Central memory CD8-positive, alpha-beta T cell (primary cell): ENCODE results near the gene DMBX1.

Source experiments
- ATAC-seq: fragments of 150-1000 bp; cut with Tn5 transposase; replicated peaks from 2 replicates; pipeline ENCODE4 v1.10.0; 2022; ENCODE audit warnings: mild to moderate bottlenecking, moderate FRiP score, moderate number of reproducible peaks; ENCODE audit not compliant: poor library complexity, severe bottlenecking; ENCODE audit errors: extremely low read depth
- DNase-seq, 2 donors: peaks; one replicate each; pipeline ENCODE4 v3.0.0; 2021; ENCODE audit warnings: low spot score in 2 of 2
- H3K27ac Mint-ChIP-seq: one replicate; pipeline ENCODE4 v1.8.0; 2022; ENCODE audit warnings: low read depth, mild to moderate bottlenecking, moderate library complexity, mixed read lengths
- H3K27me3 Mint-ChIP-seq: one replicate; pipeline ENCODE4 v1.8.0; 2022; ENCODE audit warnings: mixed read lengths
- H3K36me3 Mint-ChIP-seq: one replicate; pipeline ENCODE4 v1.8.0; 2022; ENCODE audit warnings: mild to moderate bottlenecking, moderate library complexity, mixed read lengths; ENCODE audit not compliant: insufficient read depth
- H3K4me1 Mint-ChIP-seq: one replicate; pipeline ENCODE4 v1.8.0; 2022; ENCODE audit warnings: mixed read lengths
- H3K4me3 Mint-ChIP-seq: one replicate; pipeline ENCODE4 v1.8.0; 2022; ENCODE audit warnings: mild to moderate bottlenecking, moderate library complexity, mixed read lengths
- H3K9me3 Mint-ChIP-seq: one replicate; pipeline ENCODE4 v1.8.0; 2022; ENCODE audit warnings: mixed read lengths

The DMBX1 gene

GRCh38 chr1:46490656-46491442 is 1.2 kb downstream of the DMBX1 start:
- no peaks in the 10 kb centered on the region for H3K36me3 Mint-ChIP-seq
- ATAC-seq (no peak), DNase-seq (no peak)
- H3K27me3 Mint-ChIP-seq = peaks cover 99% of the 10 kb centered on the region
- H3K4me3 Mint-ChIP-seq = peak overlapping the region; percentile 76
- peaks cover 22% of the 10 kb centered on the region for H3K4me1 Mint-ChIP-seq
- no peaks in the 10 kb centered on the region for H3K9me3 Mint-ChIP-seq
- H3K27ac Mint-ChIP-seq = no peak overlapping the region

DNA sequence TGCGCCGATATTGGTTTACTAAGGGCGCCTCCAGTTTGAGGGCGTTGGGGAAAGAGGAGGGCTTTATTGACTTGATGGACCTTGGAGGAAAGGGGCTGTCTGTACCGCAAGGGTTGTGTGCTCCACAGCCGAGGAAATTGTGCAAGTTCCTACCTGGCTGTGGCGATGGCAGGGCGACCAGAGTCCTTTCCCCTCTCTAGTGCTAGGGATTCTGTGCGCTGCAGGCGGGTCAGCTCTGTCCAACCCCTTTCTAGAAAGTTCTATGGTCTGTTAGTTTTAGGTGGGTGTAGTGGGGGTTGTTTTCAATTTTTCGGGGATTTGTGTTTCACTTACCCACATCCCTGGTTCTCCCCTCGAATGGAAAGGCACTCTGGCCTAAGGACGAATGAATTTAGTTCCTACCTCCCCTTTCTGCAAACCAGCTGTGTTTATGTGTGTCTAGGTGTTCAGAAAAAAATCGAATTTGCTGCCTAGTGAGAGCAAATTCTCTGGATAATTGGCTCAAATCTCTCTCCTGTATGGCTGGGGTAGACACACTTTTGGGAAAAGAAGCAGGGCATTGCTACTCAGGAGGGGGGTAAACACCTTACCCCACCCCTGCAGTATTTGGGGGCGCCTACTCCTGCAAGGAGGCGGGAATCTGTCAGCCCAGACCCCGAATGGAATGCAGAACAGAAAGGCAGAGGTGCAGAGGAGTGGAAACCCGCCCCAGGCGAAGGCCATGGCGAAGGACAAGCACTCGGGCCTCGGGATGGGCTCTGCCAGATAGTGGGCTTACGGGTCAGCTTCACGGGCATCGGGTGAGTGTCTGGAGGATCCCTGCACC is 2.0 kb downstream of the DMBX1 start:
- Mint-ChIP-seq H3K36me3 (no peaks in the 10 kb centered on the region), H3K4me1 (peaks cover 22% of the 10 kb centered on the region), H3K27ac (no peak overlapping the region), H3K4me3 (no peak overlapping the region), H3K27me3 (peaks cover 95% of the 10 kb centered on the region), H3K9me3 (no peaks in the 10 kb centered on the region)
- DNase-seq = no peak
- no peak for ATAC-seq

DNA sequence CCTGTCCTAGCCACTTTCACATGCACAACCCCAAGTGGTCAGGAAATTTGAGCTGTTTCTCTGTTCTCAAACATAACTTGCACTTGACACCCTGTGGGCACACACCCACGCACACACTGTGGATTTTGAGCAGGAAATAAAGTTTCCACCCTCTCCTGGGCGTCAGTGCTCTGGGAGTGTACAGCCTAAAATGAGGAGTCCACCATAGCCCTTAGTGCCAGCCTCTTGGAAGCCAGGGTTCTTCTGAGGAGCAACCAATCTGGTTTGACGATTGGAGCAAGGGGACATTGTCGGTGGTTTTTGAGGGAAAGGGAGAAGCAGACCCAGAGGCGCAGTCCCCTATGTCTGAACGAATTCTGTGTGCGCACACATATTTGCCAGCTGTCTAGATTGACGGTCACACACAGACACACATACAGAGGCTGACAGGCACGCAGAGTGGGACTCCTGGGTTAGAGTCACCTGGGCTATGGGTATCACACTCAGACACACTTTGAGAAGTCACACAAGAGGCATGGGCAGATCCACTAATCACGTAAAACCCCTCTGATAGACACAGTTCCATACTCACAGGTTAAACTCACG is 2.7 kb downstream of the DMBX1 start:
- H3K27me3 Mint-ChIP-seq = peaks cover 88% of the 10 kb centered on the region
- H3K4me3 Mint-ChIP-seq = no peak overlapping the region
- DNase-seq = no peak
- H3K36me3 Mint-ChIP-seq = no peaks in the 10 kb centered on the region
- no peaks in the 10 kb centered on the region for H3K9me3 Mint-ChIP-seq
- no peak overlapping the region for H3K27ac Mint-ChIP-seq
- ATAC-seq = no peak
- peaks cover 22% of the 10 kb centered on the region for H3K4me1 Mint-ChIP-seq

DNA sequence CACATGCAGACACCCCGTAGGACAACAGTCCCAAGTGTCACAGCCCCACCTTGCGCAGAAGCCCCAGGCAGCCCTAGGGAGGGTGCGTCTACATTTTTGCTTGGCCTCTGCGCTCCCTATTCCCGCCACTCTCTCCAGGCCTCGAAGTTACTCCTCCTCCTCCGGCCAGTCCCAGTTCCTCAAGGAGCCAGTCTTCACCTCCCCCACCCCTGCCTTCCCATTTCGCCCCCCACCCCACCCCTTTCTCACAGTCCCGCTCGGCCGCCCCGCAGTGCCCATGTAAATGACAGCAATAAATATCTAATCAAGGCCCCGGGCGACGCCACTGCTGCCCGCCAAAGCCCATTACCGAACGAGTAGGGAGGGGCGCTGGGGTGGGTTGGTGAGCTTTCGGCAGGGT is 3.2 kb downstream of the DMBX1 start:
- Mint-ChIP-seq H3K4me3 (no peak overlapping the region), H3K4me1 (peaks cover 22% of the 10 kb centered on the region), H3K27ac (no peak overlapping the region), H3K36me3 (no peaks in the 10 kb centered on the region), H3K27me3 (peaks cover 83% of the 10 kb centered on the region), H3K9me3 (no peaks in the 10 kb centered on the region)
- no peak for DNase-seq
- ATAC-seq = no peak

GRCh38 chr1:46493316-46494032 is 3.8 kb downstream of the DMBX1 start:
- Mint-ChIP-seq H3K27ac (no peak overlapping the region), H3K4me3 (no peak overlapping the region), H3K36me3 (no peaks in the 10 kb centered on the region), H3K27me3 (peaks cover 77% of the 10 kb centered on the region), H3K4me1 (peaks cover 20% of the 10 kb centered on the region), H3K9me3 (no peaks in the 10 kb centered on the region)
- ATAC-seq (no peak), DNase-seq (no peak)

DNA sequence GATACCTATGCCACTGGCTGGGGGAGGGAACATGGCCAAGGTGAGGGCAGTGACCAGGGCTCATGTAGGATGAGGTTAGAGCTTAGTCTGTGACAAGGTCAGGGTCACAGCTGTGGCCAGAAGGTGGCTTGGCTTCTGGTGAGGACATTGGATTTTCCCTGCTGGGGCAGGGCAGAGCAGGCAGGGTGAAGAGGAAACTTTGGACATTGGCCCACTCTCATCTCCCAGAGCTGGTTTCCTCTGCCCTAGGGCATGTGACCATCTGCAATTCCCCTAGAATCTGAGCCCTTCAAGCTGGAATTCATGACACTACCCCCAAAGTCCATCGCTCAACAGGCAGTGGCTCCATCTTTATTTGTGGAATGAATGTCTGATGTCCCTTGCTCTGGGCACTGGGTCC is 5.3 kb downstream of the DMBX1 start:
- DNase-seq = no peak

GRCh38 chr1:46495778-46496177 is 6.1 kb downstream of the DMBX1 start:
- Mint-ChIP-seq H3K27ac (no peak overlapping the region), H3K27me3 (peaks cover 54% of the 10 kb centered on the region), H3K4me1 (no peaks in the 10 kb centered on the region), H3K4me3 (no peak overlapping the region), H3K36me3 (no peaks in the 10 kb centered on the region), H3K9me3 (no peaks in the 10 kb centered on the region)
- DNase-seq (no peak), ATAC-seq (no peak)

More for the DNA sequence above, 5.3 kb downstream of the DMBX1 start:
- Mint-ChIP-seq H3K4me3 (no peak overlapping the region), H3K9me3 (no peaks in the 10 kb centered on the region), H3K27me3 (peaks cover 62% of the 10 kb centered on the region), H3K36me3 (no peaks in the 10 kb centered on the region), H3K27ac (no peak overlapping the region), H3K4me1 (peaks cover 5% of the 10 kb centered on the region)
- no peak for ATAC-seq

DNA sequence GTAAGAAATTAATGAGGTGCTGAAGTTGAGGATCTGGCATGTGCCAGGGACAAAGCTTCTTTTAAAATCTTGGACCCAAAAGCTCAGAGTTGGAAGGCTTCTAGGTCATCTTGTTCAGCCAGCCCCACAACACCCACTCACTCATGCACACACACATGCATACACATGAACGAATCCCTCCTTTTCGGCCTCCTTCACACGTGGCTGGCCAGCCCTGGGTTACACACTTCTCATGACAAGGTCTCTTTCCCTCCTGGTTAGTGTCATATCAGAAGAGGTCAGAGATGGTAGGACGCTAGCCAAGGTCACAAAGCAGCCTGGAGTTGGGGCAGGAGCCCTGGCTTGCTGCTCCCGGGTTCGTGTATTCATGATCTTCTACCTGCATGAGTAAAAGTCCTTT is 6.9 kb downstream of the DMBX1 start:
- DNase-seq (no peak), ATAC-seq (no peak)
- no peaks in the 10 kb centered on the region for H3K36me3 Mint-ChIP-seq
- H3K27ac Mint-ChIP-seq = no peak overlapping the region
- peaks cover 47% of the 10 kb centered on the region for H3K27me3 Mint-ChIP-seq
- H3K4me1 Mint-ChIP-seq = no peaks in the 10 kb centered on the region
- no peaks in the 10 kb centered on the region for H3K9me3 Mint-ChIP-seq
- H3K4me3 Mint-ChIP-seq = no peak overlapping the region

DNA sequence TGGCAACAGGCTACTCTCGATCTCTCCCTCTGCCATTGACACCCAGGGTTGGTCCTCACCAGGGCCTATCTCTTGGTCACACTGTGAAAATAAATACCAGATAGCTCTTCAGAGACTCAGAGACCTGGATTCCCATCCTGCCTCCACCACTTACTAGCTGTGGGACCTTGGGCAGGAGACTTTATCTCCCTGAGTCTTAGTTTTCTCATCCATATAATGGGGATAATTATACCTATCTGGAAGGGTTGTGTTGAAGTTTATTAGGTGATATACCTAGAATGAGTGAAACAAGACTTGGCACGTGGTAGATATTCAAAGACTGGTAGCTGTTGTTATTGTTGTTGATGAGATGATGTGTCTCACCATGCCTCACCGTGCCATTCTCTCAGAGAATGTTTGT is 7.4 kb downstream of the DMBX1 start:
- no peak for DNase-seq
- H3K4me3 Mint-ChIP-seq = no peak overlapping the region
- ATAC-seq = no peak
- H3K27ac Mint-ChIP-seq = no peak overlapping the region
- H3K9me3 Mint-ChIP-seq = no peaks in the 10 kb centered on the region
- H3K4me1 Mint-ChIP-seq = no peaks in the 10 kb centered on the region
- H3K36me3 Mint-ChIP-seq = no peaks in the 10 kb centered on the region
- H3K27me3 Mint-ChIP-seq = peaks cover 45% of the 10 kb centered on the region

- peaks cover 45% of the 10 kb centered on the region for H3K27me3 Mint-ChIP-seq
- no peaks in the 10 kb centered on the region for H3K9me3 Mint-ChIP-seq
- H3K4me3 Mint-ChIP-seq = no peak overlapping the region
- no peak for DNase-seq
- no peak overlapping the region for H3K27ac Mint-ChIP-seq
- ATAC-seq = no peak
- H3K4me1 Mint-ChIP-seq = no peaks in the 10 kb centered on the region
- H3K36me3 Mint-ChIP-seq = no peaks in the 10 kb centered on the region
Observed at GRCh38 chr1:46497665-46498064, 8.0 kb downstream of the DMBX1 start.

- Mint-ChIP-seq H3K27ac (peak overlapping the region; percentile 45), H3K4me1 (no peaks in the 10 kb centered on the region), H3K36me3 (no peaks in the 10 kb centered on the region), H3K27me3 (peaks cover 22% of the 10 kb centered on the region), H3K4me3 (no peak overlapping the region), H3K9me3 (no peaks in the 10 kb centered on the region)
- ATAC-seq (no peak), DNase-seq (no peak)
Observed at GRCh38 chr1:46501528-46501927, 11.9 kb downstream of the DMBX1 start.

DNA sequence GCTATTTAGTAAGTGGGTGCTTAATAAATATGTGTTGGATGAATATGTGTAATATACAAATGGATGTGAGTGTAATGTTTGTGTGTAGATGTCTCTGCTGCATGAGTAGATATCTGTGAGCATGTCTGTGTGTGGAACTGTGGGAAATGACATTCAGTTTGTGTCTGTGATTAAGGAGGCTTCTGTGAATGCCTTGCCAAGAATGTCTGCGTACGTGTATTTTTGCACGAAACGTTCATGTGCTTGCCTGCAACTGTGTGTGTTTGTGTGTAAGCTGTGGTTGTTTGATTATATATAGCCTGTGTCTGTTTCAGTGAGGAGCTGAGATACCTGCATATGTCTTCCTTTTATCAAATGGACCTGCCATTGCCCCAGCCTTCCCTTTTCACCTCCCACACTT is 13.8 kb downstream of the DMBX1 start:
- Mint-ChIP-seq H3K27ac (no peak overlapping the region), H3K9me3 (no peaks in the 10 kb centered on the region), H3K36me3 (no peaks in the 10 kb centered on the region), H3K4me3 (no peak overlapping the region), H3K4me1 (no peaks in the 10 kb centered on the region), H3K27me3 (peaks cover 41% of the 10 kb centered on the region)
- DNase-seq (no peak), ATAC-seq (no peak)
